GM10248 (cell line): ENCODE measurements around the gene GJD3.

Experiments
- CTCF ChIA-PET: fragments of 300-600 bp; sonication (Branson Sonifier 250); formaldehyde crosslinking; extraction: SDS; loops from one replicate; lab custom pipeline; 2021; ENCODE audit warnings: antibody characterized with exemption; lab: Yijun Ruan, JAX
- POLR2A ChIA-PET: fragments of 350-650 bp; sonication (Branson Sonifier 250); formaldehyde crosslinking; extraction: SDS; loops from one replicate; lab custom pipeline; 2020; ENCODE audit warnings: antibody characterized with exemption; lab: Yijun Ruan, JAX
- DNase-seq: peaks from one replicate; pipeline ENCODE4 v3.0.0; 2012; ENCODE audit errors: extremely low spot score
- CTCF ChIP-seq: IDR thresholded peaks from 2 replicates; pipeline ENCODE4 v1.5.1; 2012; ENCODE audit warnings: mild to moderate bottlenecking, low read depth; ENCODE audit errors: extremely low read depth, missing control alignments, control extremely low read depth

Gene GJD3

DNA sequence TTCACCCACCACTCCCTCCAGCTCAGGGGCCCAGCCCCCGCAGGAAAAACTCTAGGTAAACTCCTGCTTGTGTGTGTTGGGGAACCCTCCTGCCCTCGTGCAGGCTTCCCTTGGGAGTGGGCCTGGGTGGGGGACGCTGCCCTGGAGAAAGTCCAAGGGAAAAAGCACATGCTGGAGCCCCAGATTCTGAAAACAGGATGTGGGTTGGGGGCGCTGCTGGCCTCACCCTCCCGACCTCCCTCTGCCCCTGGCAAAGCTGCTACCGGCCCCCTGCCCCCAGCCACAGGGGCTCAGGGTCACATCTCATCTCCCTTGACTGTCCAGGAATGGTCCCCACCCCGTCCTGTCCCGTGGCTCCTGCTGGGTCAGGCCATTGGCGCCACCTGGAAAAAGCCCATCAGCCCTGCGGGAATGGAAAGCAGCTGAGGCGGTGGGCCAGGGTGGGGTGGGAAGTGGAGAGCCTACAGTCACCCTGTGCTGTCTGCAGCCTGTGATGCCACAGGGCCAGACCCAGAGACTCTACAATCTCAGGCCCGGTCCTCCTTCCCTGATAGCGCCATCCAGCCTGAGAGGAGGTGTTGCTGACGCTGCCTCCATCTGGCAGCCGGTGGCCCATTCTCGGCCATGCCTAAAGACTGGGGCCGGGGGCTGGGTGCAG lies 2.5 kb upstream of the GJD3 start:
- no peak for TF ChIP-seq CTCF
- no peak for DNase-seq
- ChIA-PET CTCF (interaction anchor here (1.1 to 20.0 kb wide), 5 partner anchors 10 to 167 kb away, joined by 3 to 604 read pairs (median 3); partner anchors contain the start of gene RARA), POLR2A (interaction anchor here (0.6 kb wide), 1 partner anchor 218 kb away, joined by 12 read pairs; no protein-coding TSS in a partner anchor)

DNA sequence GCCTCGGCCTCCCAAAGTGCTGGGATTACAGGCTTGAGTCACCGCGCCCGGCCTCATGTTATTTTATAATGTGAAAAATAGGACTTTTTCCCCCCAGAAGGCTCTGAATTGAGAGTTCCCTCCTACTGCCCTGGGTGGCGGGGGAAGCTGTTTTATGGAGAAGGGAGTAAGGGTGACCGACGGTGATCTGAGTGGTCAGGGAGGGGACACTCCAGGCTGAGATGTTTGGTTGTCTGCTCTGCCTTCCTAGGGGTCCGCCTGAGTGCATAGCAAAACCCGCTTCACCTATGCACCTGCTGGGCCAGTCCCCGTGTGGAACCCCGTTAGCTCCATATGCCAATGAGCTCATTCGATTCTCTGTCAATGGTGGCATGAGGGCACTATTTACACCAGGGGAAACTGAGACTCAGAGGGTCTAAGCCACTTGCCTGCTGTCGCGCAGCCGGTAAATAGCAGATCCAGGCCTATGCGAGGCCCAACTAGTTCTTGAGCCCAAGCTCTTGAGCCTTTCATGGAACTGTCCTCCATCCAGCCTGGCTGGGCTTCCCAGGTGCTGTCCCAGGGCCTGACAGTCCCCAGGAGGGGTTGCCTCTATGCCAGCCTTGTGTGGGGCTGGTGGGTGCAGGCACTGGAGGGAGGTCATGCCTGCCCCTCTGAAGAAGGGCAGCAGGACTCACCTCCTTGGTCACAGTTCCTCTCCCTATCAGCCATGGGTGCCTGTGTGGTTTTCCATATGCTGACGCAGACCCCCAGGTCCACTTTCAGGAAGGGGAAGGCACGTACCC lies 1.7 kb upstream of the GJD3 start:
- ChIA-PET POLR2A (interaction anchor here (0.6 kb wide), 1 partner anchor 217 kb away, joined by 12 read pairs; no protein-coding TSS in a partner anchor), CTCF (interaction anchor here (1.1 to 20.0 kb wide), 10 partner anchors 9 to 194 kb away, joined by 3 to 604 read pairs (median 6); partner anchors contain the start of gene RARA)
- no peak for TF ChIP-seq CTCF
- no peak for DNase-seq

- no peak for DNase-seq
- TF ChIP-seq CTCF, result no peak
- CTCF ChIA-PET, result interaction anchor here (0.9 to 20.0 kb wide), 11 partner anchors 10 to 195 kb away, joined by 3 to 604 read pairs (median 5); partner anchors contain the start of gene RARA
- POLR2A ChIA-PET, result no interaction called here
Measured at GRCh38 chr17:40364906-40365305, 369 bp upstream of the GJD3 start.

- ChIA-PET POLR2A (interaction anchor here (0.6 kb wide), 1 partner anchor 889 kb away, joined by 4 read pairs; no protein-coding TSS in a partner anchor), CTCF (interaction anchor here (0.7 to 20.0 kb wide), 16 partner anchors 9 to 1302 kb away, joined by 3 to 604 read pairs (median 5); partner anchors contain the start of gene RARA)
- TF ChIP-seq CTCF, result no peak
- DNase-seq, result no peak
Measured at GRCh38 chr17:40363111-40363827, 1.3 kb downstream of the GJD3 start.

GRCh38 chr17:40362696-40363110 lies 1.8 kb downstream of the GJD3 start:
- ChIA-PET POLR2A (interaction anchor here (0.6 to 0.7 kb wide), 2 partner anchors 38 to 890 kb away, joined by 4 read pairs; no protein-coding TSS in a partner anchor), CTCF (interaction anchor here (0.7 to 20.0 kb wide), 16 partner anchors 9 to 1303 kb away, joined by 3 to 604 read pairs (median 4); partner anchors contain the start of gene RARA)
- TF ChIP-seq CTCF, result peak; percentile 90
- DNase-seq, result peak; percentile 92
